HCT116 (cell line): ENCODE measurements around the gene ARID5B. TPM values are rescaled to one million over a fixed set of nuclear protein-coding genes. Genes with fewer than 3 reads are reported as not detected.

Experiments
- ATAC-seq: fragments of 200-7000 bp; cut with Tn5 transposase; 2 replicates; pipeline ENCODE4 v1.9.1; 2020; ENCODE audit warnings: mild to moderate bottlenecking, moderate library complexity
- BruUV-seq: library from RNA; stranded (reverse); fragments of 400-500 nt; replicated peaks from 2 replicates; lab custom pipeline; 2021; lab: Mats Ljungman, UMichigan
- CTCF ChIA-PET: fragments of 300-600 bp; sonication (Branson Sonifier 250); formaldehyde crosslinking; loops from one replicate; lab custom pipeline; 2021; ENCODE audit warnings: antibody characterized with exemption; lab: Charles Lee
- POLR2A ChIA-PET: fragments of 300-600, 350-600 bp; sonication (Branson Sonifier 250); formaldehyde crosslinking; loops from one replicate; lab custom pipeline; 2021; ENCODE audit warnings: antibody characterized with exemption; lab: Charles Lee
- RAD21 ChIA-PET, 2 experiments: fragments of 300-600 bp; sonication (Branson Sonifier 250); formaldehyde crosslinking; loops; one replicate each; lab custom pipeline; 2023; ENCODE audit warnings: low total read pairs in 2 of 2; ENCODE audit not compliant: uncharacterized antibody in 2 of 2, unreplicated experiment in 2 of 2, low non-redundant PET in 1 of 2; lab: Charles Lee
- DNase-seq: peaks from one replicate; pipeline ENCODE4 v3.0.0-alpha.2; 2010; ENCODE audit warnings: low read depth, low spot score
- H2AFZ ChIP-seq: fragments of 200-600 bp; shearing (Covaris generic), sonication (generic); 2 replicates; pipeline ENCODE4 v1.6.1; 2017; ENCODE audit warnings: low read depth, mixed run types, mixed read lengths, antibody characterized with exemption, low read length; ENCODE audit not compliant: poor library complexity, severe bottlenecking
- H3K27ac ChIP-seq: 2 replicates; pipeline ENCODE4 v1.5.1; 2012; ENCODE audit warnings: low read depth, low read length
- H3K27me3 ChIP-seq: fragments of 200-600 bp; sonication (generic); 2 replicates; pipeline ENCODE4 v1.6.1; 2016; ENCODE audit warnings: mixed run types, low read length, mixed read lengths; ENCODE audit not compliant: insufficient read depth
- H3K36me3 ChIP-seq, 2 experiments: fragments of 200-500 bp in 1 of 2; fragments of 200-600 bp in 1 of 2; sonication (Bioruptor generic) in 1 of 2; sonication (generic) in 1 of 2; 2 replicates each; pipeline versions ENCODE4 v1.5.1 to v1.6.1; 2014 to 2016; ENCODE audit warnings: low read length in 2 of 2, inconsistent platforms in 1 of 2, mixed read lengths in 1 of 2, mixed run types in 1 of 2; ENCODE audit not compliant: insufficient read depth in 2 of 2, control insufficient read depth in 1 of 2
- H3K4me1 ChIP-seq, 2 experiments: fragments of 200-600 bp in 1 of 2; sonication (generic) in 1 of 2; 2 replicates each; pipeline versions ENCODE4 v1.5.1 to v1.6.1; 2012 to 2017; ENCODE audit warnings: low read length in 2 of 2, inconsistent platforms in 1 of 2, mild to moderate bottlenecking in 1 of 2, mixed read lengths in 1 of 2, mixed run types in 1 of 2, moderate library complexity in 1 of 2; ENCODE audit not compliant: insufficient read depth in 2 of 2, control insufficient read depth in 1 of 2
- H3K4me2 ChIP-seq: fragments of 200-600 bp; sonication (generic); 2 replicates; pipeline ENCODE4 v1.6.1; 2017; ENCODE audit warnings: mixed run types, low read length, mixed read lengths
- H3K4me3 ChIP-seq, 2 experiments: fragments of 200-600 bp in 1 of 2; sonication (generic) in 1 of 2; replicated peaks in 1 of 2; 2 replicates each; pipeline ENCODE4 v1.5.1; 2011 to 2016; ENCODE audit warnings: low read length in 2 of 2, control low read depth in 1 of 2, low read depth in 1 of 2, mild to moderate bottlenecking in 1 of 2, mixed read lengths in 1 of 2, mixed run types in 1 of 2
- H3K79me2 ChIP-seq: fragments of 200-600 bp; sonication (generic); 2 replicates; pipeline ENCODE4 v1.6.1; 2017; ENCODE audit warnings: mild to moderate bottlenecking, mixed run types, low read length, moderate library complexity, mixed read lengths; ENCODE audit not compliant: insufficient read depth
- H3K9ac ChIP-seq: fragments of 200-600 bp; sonication (generic); 2 replicates; pipeline ENCODE4 v1.6.1; 2016; ENCODE audit warnings: low read length, mixed read lengths
- H3K9me2 ChIP-seq: fragments of 200-600 bp; sonication (generic), shearing (Covaris generic); 2 replicates; pipeline ENCODE4 v1.6.1; 2017; ENCODE audit warnings: mixed run types, mild to moderate bottlenecking, moderate library complexity; ENCODE audit not compliant: insufficient read depth
- H3K9me3 ChIP-seq, 2 experiments: fragments of 200-500 bp in 1 of 2; fragments of 200-600 bp in 1 of 2; sonication (Bioruptor generic) in 1 of 2; sonication (generic) in 1 of 2; 2 replicates each; pipeline ENCODE4 v1.6.1; 2014 to 2017; ENCODE audit warnings: low read length in 2 of 2, mixed read lengths in 2 of 2, inconsistent platforms in 1 of 2, low read depth in 1 of 2, mild to moderate bottlenecking in 1 of 2, mixed run types in 1 of 2, moderate library complexity in 1 of 2; ENCODE audit not compliant: control insufficient read depth in 1 of 2, insufficient read depth in 1 of 2
- H4K20me1 ChIP-seq: fragments of 200-600 bp; sonication (generic), shearing (Covaris generic); 2 replicates; pipeline ENCODE4 v1.6.1; 2017; ENCODE audit warnings: mixed run types, mild to moderate bottlenecking, moderate library complexity; ENCODE audit not compliant: insufficient read depth
- CBX3 ChIP-seq: IDR thresholded peaks from 2 replicates; pipeline ENCODE4 v1.6.1; 2012; ENCODE audit warnings: low read depth
- CTCF ChIP-seq, 3 experiments: fragments of 200-600 bp in 1 of 3; sonication (generic) in 1 of 3; IDR thresholded peaks in 2 of 3; conservative IDR thresholded peaks in 1 of 3; 2 replicates each; pipeline ENCODE4 v1.5.1; 2012 to 2017; ENCODE audit warnings: low read depth in 2 of 3, low read length in 2 of 3, antibody characterized with exemption in 1 of 3, borderline replicate concordance in 1 of 3, control low read depth in 1 of 3, mild to moderate bottlenecking in 1 of 3, mixed read lengths in 1 of 3, mixed run types in 1 of 3, moderate library complexity in 1 of 3; ENCODE audit not compliant: insufficient read depth in 1 of 3
- EGR1 ChIP-seq: IDR thresholded peaks from 2 replicates; pipeline ENCODE4 v1.6.1; 2012; ENCODE audit warnings: low read depth
- ELF1 ChIP-seq: IDR thresholded peaks from 2 replicates; pipeline ENCODE4 v1.6.1; 2012; ENCODE audit warnings: low read depth, borderline replicate concordance
- EZH2phosphoT487 ChIP-seq: fragments of 200-600 bp; IDR thresholded peaks from 2 replicates; pipeline ENCODE4 v1.6.1; 2018; ENCODE audit warnings: antibody characterized with exemption, borderline replicate concordance
- FOSL1 ChIP-seq: IDR thresholded peaks from 2 replicates; pipeline ENCODE4 v1.6.1; 2012; ENCODE audit warnings: low read depth
- POLR2A ChIP-seq: IDR thresholded peaks from 2 replicates; pipeline ENCODE4 v1.7.0; 2011; ENCODE audit warnings: borderline replicate concordance; ENCODE audit not compliant: insufficient read depth, insufficient read length; ENCODE audit errors: extremely low read depth
- POLR2AphosphoS5 ChIP-seq: IDR thresholded peaks from 2 replicates; pipeline ENCODE4 v1.6.1; 2011; ENCODE audit warnings: mild to moderate bottlenecking, low read depth, low read length, moderate library complexity
- RAD21 ChIP-seq: IDR thresholded peaks from 2 replicates; pipeline ENCODE4 v1.6.1; 2012; ENCODE audit warnings: low read depth, mild to moderate bottlenecking
- REST ChIP-seq: IDR thresholded peaks from 2 replicates; pipeline ENCODE4 v1.6.1; 2012; ENCODE audit warnings: low read depth
- SIN3A ChIP-seq: IDR thresholded peaks from 2 replicates; pipeline ENCODE4 v1.6.1; 2012; ENCODE audit warnings: low read depth
- SP1 ChIP-seq: IDR thresholded peaks from 2 replicates; pipeline ENCODE4 v1.6.1; 2012; ENCODE audit warnings: low read depth
- SRF ChIP-seq: IDR thresholded peaks from 2 replicates; pipeline ENCODE4 v1.6.1; 2012; ENCODE audit warnings: low read depth
- TCF7L2 ChIP-seq: IDR thresholded peaks from 2 replicates; pipeline ENCODE4 v1.7.0; 2011; ENCODE audit warnings: borderline replicate concordance, inconsistent platforms; ENCODE audit not compliant: insufficient read depth, insufficient read length; ENCODE audit errors: extremely low read depth
- YY1 ChIP-seq: IDR thresholded peaks from 2 replicates; pipeline ENCODE4 v1.6.1; 2011; ENCODE audit warnings: low read length, low read depth, moderate library complexity, mild to moderate bottlenecking; ENCODE audit not compliant: insufficient replicate concordance; ENCODE audit errors: extremely low read depth
- ZFX ChIP-seq: fragments of 450-650 bp; IDR thresholded peaks from 2 replicates; pipeline ENCODE4 v1.6.1; 2017
- ZNF274 ChIP-seq: fragments of 200-500 bp; sonication (Bioruptor generic); IDR thresholded peaks from 2 replicates; pipeline ENCODE4 v1.6.1; 2014; ENCODE audit warnings: mild to moderate bottlenecking, low read depth, low read length, inconsistent platforms
- intact Hi-C: fragments of 100-400 bp; cut with micrococcal nuclease; formaldehyde crosslinking; loops from 2 replicates; pipeline ENCODE4 v1.10.0; 2022
- total RNA-seq: library from RNA; stranded (reverse); gene quantifications from one replicate; pipeline ENCODE4 v1.2.1, GENCODE V29; 2021; ENCODE audit not compliant: unreplicated experiment

ARID5B gene
- total RNA-seq, 1 experiment from 2014 or later = 4.7 TPM

GRCh38 chr10:62082271-62082656 is 180.8 kb downstream of the ARID5B start (continued):
- no peak for TF ChIP-seq RAD21
- no peak for TF ChIP-seq EZH2phosphoT487
- no peak for TF ChIP-seq REST
- no peak for TF ChIP-seq CBX3
- TF ChIP-seq FOSL1 = no peak

- ChIA-PET RAD21 (no interaction called here), POLR2A (no interaction called here), CTCF (no interaction called here)
- Histone ChIP-seq H3K79me2 (no peaks in the 10 kb centered on the region), H3K9ac (no peak overlapping the region), H3K4me3 (no peak overlapping the region), H3K4me1 (no peaks in the 10 kb centered on the region), H3K9me3 (no peaks in the 10 kb centered on the region), H3K4me2 (no peak overlapping the region), H2AFZ (no peak overlapping the region), H3K9me2 (no peaks in the 10 kb centered on the region), H3K27ac (no peak overlapping the region), H4K20me1 (no peaks in the 10 kb centered on the region), H3K27me3 (no peaks in the 10 kb centered on the region), H3K36me3 (peaks cover 0 to 7% of the 10 kb centered on the region in 2 experiments; a peak in 2 of 4 replicates)
- DNase-seq = no peak
- no peak for ATAC-seq
- intact Hi-C loops = no loop called here
- BruUV-seq = no TSS peak
- TF ChIP-seq REST = no peak
- TF ChIP-seq TCF7L2 = no peak
- no peak for TF ChIP-seq POLR2A
- no peak for TF ChIP-seq YY1
- no peak for TF ChIP-seq CTCF (IDR thresholded peaks at IDR 0.05 in 2 of 3, conservative IDR thresholded peaks at IDR 0.05 in 1 of 3; ENCODE audit: borderline replicate concordance in 1 of 3, insufficient read depth in 1 of 3, low read depth in 2 of 3, low read length in 2 of 3)
- TF ChIP-seq EGR1 = no peak
- no peak for TF ChIP-seq RAD21
- no peak for TF ChIP-seq SIN3A
- no peak for TF ChIP-seq SRF
- TF ChIP-seq ZFX = no peak
- TF ChIP-seq SP1 = no peak
- no peak for TF ChIP-seq ZNF274
- TF ChIP-seq POLR2AphosphoS5 = no peak
- TF ChIP-seq ELF1 = no peak
These were observed 181.4 kb downstream of the ARID5B start for GRCh38 chr10:62082729-62083411.
